Activated naive CD4-positive, alpha-beta T cell treated with anti-CD3 and anti-CD28 coated beads for 36 hours (primary cell): ENCODE results near the gene E2F4. TPM values are rescaled to one million over a fixed set of nuclear protein-coding genes. Genes with fewer than 3 reads are reported as not detected.

ENCODE experiments used
- CTCF ChIA-PET: fragments of 350-600 bp; sonication (Branson Sonifier 250); formaldehyde crosslinking; loops from one replicate; lab custom pipeline; 2021; ENCODE audit warnings: antibody characterized with exemption; lab: Charles Lee
- DNase-seq: peaks from one replicate; pipeline ENCODE4 v3.0.0-alpha.2; 2020
- H3K27ac Mint-ChIP-seq: one replicate; pipeline ENCODE4 v1.8.0; 2021; ENCODE audit warnings: mild to moderate bottlenecking, mixed read lengths
- H3K27me3 Mint-ChIP-seq: one replicate; pipeline ENCODE4 v1.8.0; 2021; ENCODE audit warnings: low read depth, mixed read lengths
- H3K36me3 Mint-ChIP-seq: one replicate; pipeline ENCODE4 v1.8.0; 2021; ENCODE audit warnings: low read depth, mixed read lengths
- H3K4me1 Mint-ChIP-seq: one replicate; pipeline ENCODE4 v1.8.0; 2021; ENCODE audit warnings: low read depth, mixed read lengths
- H3K4me3 Mint-ChIP-seq: one replicate; pipeline ENCODE4 v1.8.0; 2021; ENCODE audit warnings: mild to moderate bottlenecking, moderate library complexity, mixed read lengths
- H3K9me3 Mint-ChIP-seq: one replicate; pipeline ENCODE4 v1.8.0; 2021; ENCODE audit warnings: mixed read lengths
- intact Hi-C: fragments of 100-400 bp; cut with micrococcal nuclease; formaldehyde crosslinking; loops from one replicate; pipeline ENCODE4 v1.15.1; 2023
- total RNA-seq, 2 experiments: library from RNA; stranded (reverse); gene quantifications; one replicate each; pipeline ENCODE4 v1.2.3, GENCODE V29; 2021

Gene E2F4
- total RNA-seq, 2 experiments from 2014 or later = 65.1 to 66.5 TPM

DNA sequence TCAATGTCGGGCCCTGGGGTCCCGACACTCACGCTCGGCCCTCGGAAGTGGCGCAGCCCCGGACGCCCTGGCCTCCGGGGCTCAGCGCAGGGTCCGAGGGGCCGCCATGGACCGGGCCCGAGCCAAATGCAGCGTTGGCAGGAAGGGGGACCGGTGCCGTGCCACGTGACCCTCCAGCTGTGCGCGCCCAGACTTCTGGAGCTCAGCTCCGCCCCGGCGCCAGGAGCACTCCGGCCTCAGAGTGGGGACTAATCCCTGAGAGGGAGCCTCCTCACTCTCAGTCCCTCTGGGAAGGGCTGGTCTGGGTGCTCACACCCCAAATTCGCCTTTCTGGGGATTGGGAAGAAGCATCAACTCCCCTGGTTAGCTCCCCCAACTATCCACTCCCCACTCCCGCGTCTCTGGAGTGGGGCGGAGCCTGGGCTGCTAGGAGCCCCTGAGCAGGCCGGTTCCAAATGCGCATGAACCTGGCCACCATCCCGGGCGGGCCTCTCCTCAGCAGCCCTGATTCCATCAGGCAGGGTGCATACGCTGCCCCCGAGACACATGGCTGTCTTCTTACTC, 41.0 kb upstream of the E2F4 start, which contains the start of gene B3GNT9:
TSS of gene B3GNT9 (minus strand) at position 166 of the 564 bp plus-strand sequence. CDS start 513 bp downstream, outside the sequence.
- H3K27me3 Mint-ChIP-seq = peaks cover 8% of the 10 kb centered on the region
- intact Hi-C loops = loop anchor here (10.0 kb wide), 1 partner anchor 244 kb away; the partner anchor contains the start of gene TPPP3
- peaks cover 13% of the 10 kb centered on the region for H3K4me1 Mint-ChIP-seq
- H3K4me3 Mint-ChIP-seq = peak within 1 kb of the TSS; percentile 54
- no peak for DNase-seq
- H3K27ac Mint-ChIP-seq = no peak within 1 kb of the TSS
- CTCF ChIA-PET = interaction anchor here (0.5 to 8.7 kb wide), 6 partner anchors 9 to 195 kb away, joined by 3 to 163 read pairs (median 3); no protein-coding TSS in a partner anchor
- H3K9me3 Mint-ChIP-seq = no peaks in the 10 kb centered on the region
- H3K36me3 Mint-ChIP-seq = peaks cover 30% of the 10 kb centered on the region

DNA sequence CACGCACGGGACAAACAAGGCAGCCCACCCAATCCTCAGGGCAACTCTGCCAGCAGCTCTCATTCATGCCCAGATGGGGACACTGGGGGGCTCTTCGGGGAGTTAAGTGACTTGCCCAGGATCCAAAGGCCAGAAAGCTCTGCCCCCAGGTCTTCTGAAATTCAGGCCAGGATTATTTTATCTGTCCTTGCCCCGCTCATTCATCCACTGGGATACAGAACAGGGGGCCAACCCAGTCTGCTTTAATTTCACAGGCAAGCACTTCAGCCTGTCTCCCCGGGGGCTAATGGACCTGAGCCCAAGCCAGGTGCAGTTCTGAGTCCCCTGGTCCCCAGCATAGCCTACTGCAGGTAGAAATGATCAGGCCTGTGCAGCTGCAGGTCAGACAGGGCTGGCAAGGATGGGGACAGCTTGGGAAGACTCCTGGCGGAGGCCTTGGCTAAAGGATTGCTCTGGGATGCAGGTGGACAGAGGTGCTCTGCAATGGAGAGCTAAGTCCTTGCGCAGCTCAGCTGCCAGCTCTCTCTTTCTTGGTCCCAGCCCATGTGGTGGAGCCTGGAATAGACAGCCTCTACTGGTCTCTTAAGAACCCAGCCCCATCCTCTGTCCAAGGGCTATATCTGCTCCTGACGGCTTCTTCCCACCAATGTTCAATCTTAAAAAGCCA, 40.4 kb upstream of the E2F4 start:
- H3K4me1 Mint-ChIP-seq = peaks cover 15% of the 10 kb centered on the region
- H3K9me3 Mint-ChIP-seq = no peaks in the 10 kb centered on the region
- no peak overlapping the region for H3K27ac Mint-ChIP-seq
- peaks cover 8% of the 10 kb centered on the region for H3K27me3 Mint-ChIP-seq
- peak overlapping the region; percentile 54 for H3K4me3 Mint-ChIP-seq
- DNase-seq = no peak
- intact Hi-C loops = loop anchor here (10.0 kb wide), 1 partner anchor 243 kb away; the partner anchor contains the start of gene TPPP3
- CTCF ChIA-PET = interaction anchor here (0.5 to 8.7 kb wide), 9 partner anchors 9 to 258 kb away, joined by 3 to 163 read pairs (median 3); no protein-coding TSS in a partner anchor
- peaks cover 25% of the 10 kb centered on the region for H3K36me3 Mint-ChIP-seq

DNA sequence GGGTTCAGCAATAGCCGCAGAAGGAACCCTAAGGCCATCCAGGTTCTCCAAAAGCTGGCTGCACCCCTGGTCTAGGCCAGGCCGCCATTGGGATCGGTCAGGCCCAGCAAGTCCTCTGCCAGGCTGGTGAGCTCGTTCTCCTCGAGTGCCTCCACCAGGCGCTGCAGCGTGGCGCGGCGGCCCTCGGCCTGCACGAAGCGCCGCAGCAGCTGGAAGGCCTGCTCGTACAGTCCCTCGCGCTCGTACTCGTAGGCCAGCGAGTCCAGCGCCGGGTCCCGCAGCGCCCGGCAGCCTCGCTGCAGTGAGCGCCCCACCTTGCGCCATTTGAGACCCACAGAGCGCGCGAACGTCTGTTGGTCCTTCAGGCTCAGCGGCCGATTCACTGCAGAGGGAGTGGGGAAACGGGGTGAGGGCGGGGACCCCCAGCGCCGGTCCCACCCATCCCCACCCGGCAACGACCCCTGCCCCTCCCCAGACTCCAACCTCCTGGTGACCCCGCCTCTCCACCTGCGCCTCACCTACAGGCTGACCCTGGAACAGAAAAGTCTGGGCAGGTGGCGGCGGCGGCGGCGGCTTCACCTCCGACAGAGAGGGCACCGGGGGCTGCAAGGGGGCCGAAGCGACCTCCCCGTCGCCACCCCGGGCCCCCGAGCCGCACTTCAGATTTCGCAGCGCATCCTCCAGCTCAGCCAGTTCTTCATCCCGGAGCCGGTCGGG, 37.2 kb upstream of the E2F4 start:
- Mint-ChIP-seq H3K27me3 (peaks cover 8% of the 10 kb centered on the region), H3K9me3 (no peaks in the 10 kb centered on the region), H3K4me1 (peaks cover 32% of the 10 kb centered on the region), H3K36me3 (peaks cover 3% of the 10 kb centered on the region), H3K4me3 (peak overlapping the region; percentile 58), H3K27ac (no peak overlapping the region)
- no peak for DNase-seq
- intact Hi-C loops = loop anchor here (1.0 to 10.0 kb wide), 5 partner anchors 136 to 240 kb away; partner anchors contain the start of gene TPPP3
- CTCF ChIA-PET = interaction anchor here (0.6 to 8.7 kb wide), 41 partner anchors 9 to 289 kb away, joined by 3 to 163 read pairs (median 5); partner anchors contain the start of genes CES3, HSF4 and NOL3

DNA sequence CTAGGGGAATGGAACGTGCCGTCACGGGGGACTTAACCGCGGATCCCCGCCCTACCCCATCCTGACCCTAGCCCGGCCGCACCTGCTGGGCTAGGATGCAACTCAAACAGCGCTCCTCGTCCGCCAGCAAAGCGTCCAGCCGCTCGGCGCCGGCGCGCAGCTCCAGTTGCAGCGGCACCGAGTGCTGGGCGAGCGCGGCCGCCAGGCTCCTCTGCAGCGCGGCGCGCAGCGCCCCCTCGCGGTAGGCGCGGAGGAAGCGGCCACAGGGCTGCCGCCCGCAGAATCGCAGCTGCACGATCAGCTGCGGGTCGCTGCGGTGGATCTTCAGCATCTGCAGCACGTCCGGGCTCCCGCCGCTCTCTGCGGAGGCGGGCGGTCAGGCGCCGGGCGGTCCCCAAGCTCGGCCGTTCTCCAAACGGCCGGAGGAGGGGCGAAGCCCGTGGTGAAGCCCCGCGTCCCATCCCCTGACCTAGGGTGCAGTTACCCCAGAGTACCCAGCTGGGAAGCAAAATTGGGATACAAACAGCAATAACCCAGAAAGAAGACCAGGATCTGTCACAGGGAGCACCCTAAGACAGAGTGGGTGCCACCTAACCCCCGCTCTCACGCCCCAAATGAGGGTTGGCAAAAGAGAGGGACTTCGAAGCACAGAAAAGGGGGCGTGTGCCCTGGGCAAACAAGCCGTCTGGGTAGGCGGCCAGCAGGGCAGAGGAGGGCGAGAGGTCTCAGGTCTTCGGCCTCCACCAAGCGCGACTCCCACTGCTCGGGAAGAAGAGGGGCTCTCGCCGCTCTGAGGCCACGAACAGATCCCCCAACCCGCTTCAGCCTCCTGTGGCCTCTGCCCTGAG, 36.4 kb upstream of the E2F4 start:
- H3K4me3 Mint-ChIP-seq = peak overlapping the region; percentile 58
- DNase-seq = peak; percentile 76
- peaks cover 32% of the 10 kb centered on the region for H3K4me1 Mint-ChIP-seq
- CTCF ChIA-PET = interaction anchor here (0.6 to 8.7 kb wide), 38 partner anchors 8 to 288 kb away, joined by 3 to 163 read pairs (median 5); partner anchors contain the start of genes CES3, HSF4 and NOL3
- intact Hi-C loops = loop anchor here (1.0 to 10.0 kb wide), 5 partner anchors 137 to 239 kb away; partner anchors contain the start of gene TPPP3
- no peaks in the 10 kb centered on the region for H3K9me3 Mint-ChIP-seq
- H3K27ac Mint-ChIP-seq = no peak overlapping the region
- H3K36me3 Mint-ChIP-seq = peaks cover 3% of the 10 kb centered on the region
- peaks cover 8% of the 10 kb centered on the region for H3K27me3 Mint-ChIP-seq

DNA sequence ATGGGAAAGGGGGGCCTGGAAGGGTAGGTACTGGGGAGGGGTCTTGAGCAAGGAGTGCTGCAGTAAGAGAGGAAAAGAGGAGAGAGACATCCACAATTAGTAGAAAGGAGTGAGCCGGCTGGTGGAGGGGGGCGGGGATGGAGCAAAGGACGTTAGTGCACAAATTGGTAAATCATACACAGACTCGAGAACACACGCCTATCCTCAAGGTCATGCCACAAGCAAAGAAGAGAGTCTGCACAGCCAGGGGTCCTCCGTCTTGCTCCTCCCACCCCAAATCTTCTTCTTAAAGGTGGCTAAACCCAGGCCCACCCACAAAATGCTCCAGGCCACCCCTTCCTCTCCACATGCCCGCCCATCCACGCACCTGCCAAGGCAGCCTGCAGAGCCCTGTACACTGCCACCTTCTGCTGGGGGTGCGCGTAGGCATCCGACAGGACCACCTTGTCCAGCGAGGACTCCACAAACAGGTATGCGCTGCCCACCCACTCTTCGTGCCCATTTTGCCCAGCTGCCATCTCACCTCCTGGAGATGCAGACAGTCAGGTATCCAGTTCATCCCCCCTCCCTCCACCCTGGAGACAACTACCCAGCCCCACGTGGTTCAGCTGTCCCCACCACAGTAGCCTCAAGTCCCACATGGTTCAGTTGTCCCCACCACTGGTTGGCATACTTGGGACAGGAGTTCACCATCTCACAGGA, 35.7 kb upstream of the E2F4 start:
- Mint-ChIP-seq H3K9me3 (no peaks in the 10 kb centered on the region), H3K36me3 (peaks cover 4% of the 10 kb centered on the region), H3K4me3 (no peak overlapping the region), H3K27me3 (peaks cover 8% of the 10 kb centered on the region), H3K27ac (no peak overlapping the region), H3K4me1 (peaks cover 31% of the 10 kb centered on the region)
- CTCF ChIA-PET = interaction anchor here (0.9 to 8.7 kb wide), 16 partner anchors 10 to 181 kb away, joined by 3 to 163 read pairs (median 8); partner anchors contain the start of gene CES4A
- DNase-seq = no peak
- intact Hi-C loops = loop anchor here (10.0 kb wide), 1 partner anchor 239 kb away; the partner anchor contains the start of gene TPPP3

DNA sequence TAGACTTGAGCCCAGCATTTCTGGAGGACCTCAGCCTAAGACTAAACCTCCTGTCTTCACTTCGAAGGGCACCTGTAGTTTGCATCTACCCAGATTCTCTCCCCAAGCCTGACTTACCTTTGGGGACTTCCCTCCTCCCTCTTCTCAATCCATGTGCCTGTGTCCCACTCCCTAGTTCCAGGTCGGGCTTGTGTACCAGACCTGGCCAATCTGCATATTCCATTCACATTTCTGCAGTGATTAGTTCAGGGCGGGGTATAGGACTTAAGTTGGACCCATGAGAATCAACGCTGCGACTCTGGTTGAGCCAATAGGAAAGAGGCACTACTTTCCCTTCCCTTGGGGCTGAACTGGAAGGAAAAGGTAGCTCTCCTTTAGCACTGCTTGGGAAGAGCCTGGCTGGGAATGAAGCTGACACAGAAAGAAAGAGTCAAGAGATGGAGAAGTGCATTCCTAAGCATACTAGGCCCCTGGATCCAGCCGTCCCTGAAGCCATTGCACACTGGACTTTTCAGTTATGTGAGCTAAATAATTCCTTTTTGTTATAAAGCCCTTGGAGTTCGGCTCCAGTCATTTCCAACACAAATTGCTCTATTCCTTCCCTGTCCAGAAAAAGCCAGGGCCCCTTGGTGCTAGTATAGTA, 34.7 kb upstream of the E2F4 start:
- no peaks in the 10 kb centered on the region for H3K9me3 Mint-ChIP-seq
- H3K27ac Mint-ChIP-seq = peak overlapping the region; percentile 59
- CTCF ChIA-PET = interaction anchor here (0.6 to 8.7 kb wide), 10 partner anchors 15 to 431 kb away, joined by 3 to 163 read pairs (median 4); partner anchors contain the start of genes CBFB, CES3 and CES4A
- peaks cover 36% of the 10 kb centered on the region for H3K4me1 Mint-ChIP-seq
- DNase-seq = no peak
- H3K36me3 Mint-ChIP-seq = peaks cover 6% of the 10 kb centered on the region
- intact Hi-C loops = loop anchor here (10.0 kb wide), 1 partner anchor 238 kb away; the partner anchor contains the start of gene TPPP3
- H3K27me3 Mint-ChIP-seq = peaks cover 14% of the 10 kb centered on the region
- no peak overlapping the region for H3K4me3 Mint-ChIP-seq

DNA sequence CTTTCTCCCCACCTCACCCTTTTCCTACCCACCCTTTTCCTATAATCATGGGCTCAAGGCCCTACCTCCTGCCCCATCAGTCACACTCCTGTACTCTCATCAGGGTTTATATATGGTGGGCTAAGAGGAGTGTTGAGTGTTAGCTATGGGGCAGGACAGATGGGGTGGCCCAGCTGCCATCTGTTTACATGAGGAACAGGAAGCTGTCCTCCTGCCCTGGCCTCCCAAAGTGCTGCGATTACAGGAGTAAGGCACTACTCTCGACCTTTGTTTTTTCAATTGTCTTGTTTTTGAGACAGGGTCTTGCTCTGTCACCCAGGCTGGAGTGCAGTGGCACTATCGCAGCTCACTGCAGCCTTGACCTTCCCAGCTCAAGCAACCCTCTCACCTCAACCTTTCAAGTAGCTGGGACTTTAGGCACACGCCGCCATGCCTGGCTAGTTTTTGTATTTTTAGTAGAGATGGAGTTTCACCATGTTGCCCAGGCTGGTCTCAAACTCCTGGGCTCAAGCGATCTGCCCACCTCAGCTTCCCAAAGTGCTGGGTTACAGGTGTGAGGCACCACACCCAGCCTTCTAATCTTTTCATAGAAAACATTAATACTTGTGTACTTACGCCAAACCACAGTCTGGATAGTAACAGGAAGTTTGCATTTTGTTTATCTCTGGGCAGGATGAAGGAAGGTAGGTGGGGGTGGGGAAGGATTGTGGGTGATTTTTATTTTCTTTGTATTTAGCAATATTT, 33.9 kb upstream of the E2F4 start:
- CTCF ChIA-PET = interaction anchor here (0.6 to 8.7 kb wide), 12 partner anchors 14 to 430 kb away, joined by 3 to 163 read pairs (median 4); partner anchors contain the start of genes CBFB and CES3
- Mint-ChIP-seq H3K4me3 (peak overlapping the region; percentile 88), H3K9me3 (no peaks in the 10 kb centered on the region), H3K36me3 (peaks cover 6% of the 10 kb centered on the region), H3K27ac (peak overlapping the region; percentile 91), H3K4me1 (peaks cover 40% of the 10 kb centered on the region), H3K27me3 (peaks cover 16% of the 10 kb centered on the region)
- DNase-seq = no peak
- intact Hi-C loops = loop anchor here (2.0 to 10.0 kb wide), 2 partner anchors 129 to 237 kb away; partner anchors contain the start of genes CBFB and TPPP3

DNA sequence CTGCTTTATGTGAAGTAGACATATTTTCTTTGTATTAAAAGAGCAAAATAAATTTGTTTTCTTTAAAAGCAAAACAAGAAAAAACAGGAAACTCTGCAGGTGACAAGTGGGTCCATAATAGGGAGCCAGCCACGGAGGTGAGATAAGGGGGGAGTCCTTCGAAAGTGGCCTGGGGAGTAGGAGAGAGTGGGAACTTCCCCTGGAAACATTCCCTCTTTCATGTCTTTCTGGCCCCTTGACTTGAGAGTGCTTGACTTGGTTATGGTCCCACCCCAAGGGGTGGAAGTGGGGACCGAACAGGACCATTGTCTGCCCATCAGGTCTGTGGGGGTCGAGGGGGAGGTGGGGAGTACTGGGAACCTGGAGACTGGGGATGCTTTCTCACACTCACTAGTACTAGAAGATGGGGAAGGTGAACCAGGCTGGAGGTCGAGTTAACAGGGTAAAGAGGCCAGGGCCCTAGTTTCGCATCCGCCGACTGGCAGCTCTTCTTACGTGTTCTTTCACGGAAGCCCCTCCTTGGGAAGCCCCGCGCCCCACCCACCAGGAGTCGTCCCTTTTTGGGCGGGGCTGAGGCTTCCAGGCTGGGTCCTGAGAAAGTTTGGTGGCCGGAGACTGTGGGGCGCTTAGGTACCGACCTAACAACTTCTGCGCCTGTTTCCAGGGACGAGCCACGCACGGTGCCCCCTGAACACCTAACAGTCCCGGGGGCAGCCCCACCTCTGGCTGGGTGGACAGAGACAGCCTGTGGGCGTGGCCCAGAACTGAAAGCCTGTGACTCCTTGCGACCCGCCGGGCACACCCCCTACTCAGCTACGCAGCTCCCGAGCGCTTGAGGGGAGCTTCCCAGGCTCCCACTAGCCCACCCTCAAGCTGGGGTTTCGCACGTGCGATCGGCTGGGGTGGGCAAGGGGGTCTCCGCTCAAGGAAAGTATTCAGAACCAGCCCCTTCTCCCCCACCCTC, 33.0 kb upstream of the E2F4 start:
- H3K27me3 Mint-ChIP-seq = peaks cover 19% of the 10 kb centered on the region
- intact Hi-C loops = loop anchor here (1.0 to 10.0 kb wide), 6 partner anchors 67 to 236 kb away; partner anchors contain the start of genes CBFB and TPPP3
- H3K4me3 Mint-ChIP-seq = peak overlapping the region; percentile 88
- CTCF ChIA-PET = interaction anchor here (0.6 to 8.7 kb wide), 12 partner anchors 11 to 268 kb away, joined by 3 to 163 read pairs (median 6); partner anchors contain the start of genes CBFB and NOL3
- H3K36me3 Mint-ChIP-seq = peaks cover 6% of the 10 kb centered on the region
- DNase-seq = peak; percentile 91
- peak overlapping the region; percentile 91 for H3K27ac Mint-ChIP-seq
- H3K4me1 Mint-ChIP-seq = peaks cover 42% of the 10 kb centered on the region
- H3K9me3 Mint-ChIP-seq = no peaks in the 10 kb centered on the region

DNA sequence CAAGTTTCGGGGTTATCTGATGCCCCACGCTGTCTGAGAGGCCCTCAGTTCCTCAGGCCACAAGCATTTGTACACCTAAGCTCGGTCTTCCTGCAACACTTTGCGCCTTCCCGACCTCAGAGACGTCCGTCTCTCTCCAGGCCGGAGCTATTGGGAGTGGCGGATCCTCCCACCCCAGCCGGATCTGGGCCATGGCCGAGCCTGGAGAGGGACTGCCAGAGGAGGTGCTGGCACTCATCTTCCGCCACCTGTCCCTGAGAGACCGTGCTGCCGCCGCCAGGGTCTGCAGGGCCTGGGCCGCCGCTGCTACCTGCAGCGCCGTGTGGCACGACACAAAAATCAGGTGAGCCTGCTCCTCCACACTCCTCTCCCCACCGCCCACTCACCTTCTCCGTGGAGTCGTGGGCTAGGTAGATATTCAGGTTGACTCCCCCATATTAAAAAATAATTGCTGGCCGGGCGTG, 30.3 kb upstream of the E2F4 start:
- Mint-ChIP-seq H3K27ac (no peak overlapping the region), H3K36me3 (peaks cover 3% of the 10 kb centered on the region), H3K4me1 (peaks cover 46% of the 10 kb centered on the region), H3K4me3 (peak overlapping the region; percentile 34), H3K27me3 (peaks cover 37% of the 10 kb centered on the region), H3K9me3 (no peaks in the 10 kb centered on the region)
- DNase-seq = no peak
- CTCF ChIA-PET = interaction anchor here (1.0 to 2.2 kb wide), 2 partner anchors 13 to 23 kb away, joined by 3 to 12 read pairs; no protein-coding TSS in a partner anchor
- intact Hi-C loops = loop anchor here (2.0 kb wide), 1 partner anchor 53 kb away; the partner anchor contains the start of gene PHAF1
